ENCODE data around the gene LHB.
A peak's percentile ranks its signal among the peaks of the same experiment; 100 is the strongest.
"Not testable (repeated sequence)": the region's sequence is repeated elsewhere in the genome, so short reads cannot be mapped to it uniquely, and the experiment has no call there.

LHB gene

GRCh38 chr19:49042177-49042576 is 25.3 kb upstream of the LHB start:
- H3K36me3 ChIP-seq (ENCODE audit: insufficient read depth, low read length), result no peaks in the 10 kb centered on the region
- H3K9ac ChIP-seq (ENCODE audit: low read length), result no peak overlapping the region
- no peaks in the 10 kb centered on the region for H3K4me1 ChIP-seq (ENCODE audit: insufficient read depth, low read length, severe bottlenecking)
- H3K4me2 ChIP-seq (ENCODE audit: low read length), result no peak overlapping the region
- H2AFZ ChIP-seq (ENCODE audit: low read length), result no peak overlapping the region
- H3K27ac ChIP-seq (ENCODE audit: low read depth, low read length, poor library complexity, severe bottlenecking), result no peak overlapping the region
- H3K9me3 ChIP-seq (ENCODE audit: low read length), result no peaks in the 10 kb centered on the region
- no peak overlapping the region for H3K4me3 ChIP-seq (ENCODE audit: low read depth, low read length, poor library complexity, severe bottlenecking)
- no peaks in the 10 kb centered on the region for H3F3A ChIP-seq (ENCODE audit: insufficient read depth, low read length)
- H3K79me2 ChIP-seq (ENCODE audit: insufficient read depth, low read length), result no peaks in the 10 kb centered on the region
- H3K9me2 ChIP-seq (ENCODE audit: low read depth, low read length), result no peaks in the 10 kb centered on the region
- TF ChIP-seq EZH2 (IDR thresholded peaks at IDR 0.05; ENCODE audit: borderline replicate concordance, low read length), result no peak
- TF ChIP-seq CTCF (IDR thresholded peaks at IDR 0.05; ENCODE audit: low read length), result no peak
- H3K27me3 ChIP-seq (ENCODE audit: insufficient read depth, low read length), result no peaks in the 10 kb centered on the region
- no peaks in the 10 kb centered on the region for H4K20me1 ChIP-seq (ENCODE audit: insufficient read depth, low read length)

GRCh38 chr19:49039736-49040135 is 22.8 kb upstream of the LHB start:
- not testable (repeated sequence) for H2AFZ ChIP-seq (ENCODE audit: low read length); H3K27me3 ChIP-seq (ENCODE audit: insufficient read depth, low read length)

GRCh38 chr19:49038557-49039276 is 21.8 kb upstream of the LHB start:
- not testable (repeated sequence) for H4K20me1 ChIP-seq (ENCODE audit: insufficient read depth, low read length); H3K4me2 ChIP-seq (ENCODE audit: low read length); H3K27me3 ChIP-seq (ENCODE audit: insufficient read depth, low read length); H3K36me3 ChIP-seq (ENCODE audit: insufficient read depth, low read length); H3K9ac ChIP-seq (ENCODE audit: low read length); H3K4me1 ChIP-seq (ENCODE audit: insufficient read depth, low read length, severe bottlenecking); H3K79me2 ChIP-seq (ENCODE audit: insufficient read depth, low read length); H3K4me3 ChIP-seq (ENCODE audit: low read depth, low read length, poor library complexity, severe bottlenecking); H3K9me2 ChIP-seq (ENCODE audit: low read depth, low read length); H3F3A ChIP-seq (ENCODE audit: insufficient read depth, low read length); H2AFZ ChIP-seq (ENCODE audit: low read length); H3K9me3 ChIP-seq (ENCODE audit: low read length); H3K27ac ChIP-seq (ENCODE audit: low read depth, low read length, poor library complexity, severe bottlenecking)

More at GRCh38 chr19:49039736-49040135, 22.8 kb upstream of the LHB start:
- H3K27ac ChIP-seq (ENCODE audit: low read depth, low read length, poor library complexity, severe bottlenecking); H3K4me3 ChIP-seq (ENCODE audit: low read depth, low read length, poor library complexity, severe bottlenecking); H3K4me2 ChIP-seq (ENCODE audit: low read length); H3K36me3 ChIP-seq (ENCODE audit: insufficient read depth, low read length); H3F3A ChIP-seq (ENCODE audit: insufficient read depth, low read length); H3K79me2 ChIP-seq (ENCODE audit: insufficient read depth, low read length); H3K9me3 ChIP-seq (ENCODE audit: low read length); H3K9ac ChIP-seq (ENCODE audit: low read length); H3K4me1 ChIP-seq (ENCODE audit: insufficient read depth, low read length, severe bottlenecking); H4K20me1 ChIP-seq (ENCODE audit: insufficient read depth, low read length); H3K9me2 ChIP-seq (ENCODE audit: low read depth, low read length): not testable (repeated sequence)

GRCh38 chr19:49038111-49038510 is 21.2 kb upstream of the LHB start:
- not testable (repeated sequence) for H3K9me2 ChIP-seq (ENCODE audit: low read depth, low read length); H2AFZ ChIP-seq (ENCODE audit: low read length); H3K27me3 ChIP-seq (ENCODE audit: insufficient read depth, low read length); H3F3A ChIP-seq (ENCODE audit: insufficient read depth, low read length); H3K4me2 ChIP-seq (ENCODE audit: low read length); H3K4me1 ChIP-seq (ENCODE audit: insufficient read depth, low read length, severe bottlenecking); H3K9ac ChIP-seq (ENCODE audit: low read length); H3K27ac ChIP-seq (ENCODE audit: low read depth, low read length, poor library complexity, severe bottlenecking); H3K36me3 ChIP-seq (ENCODE audit: insufficient read depth, low read length); H3K4me3 ChIP-seq (ENCODE audit: low read depth, low read length, poor library complexity, severe bottlenecking); H3K79me2 ChIP-seq (ENCODE audit: insufficient read depth, low read length); H4K20me1 ChIP-seq (ENCODE audit: insufficient read depth, low read length); H3K9me3 ChIP-seq (ENCODE audit: low read length)

GRCh38 chr19:49036815-49037214 is 19.9 kb upstream of the LHB start, which contains the start of gene CGB1:
TSS of gene CGB1 (minus strand) at chr19:49036895. CDS start at chr19:49036711, 184 bp downstream.
- H3K9ac ChIP-seq (ENCODE audit: low read length); H3K9me3 ChIP-seq (ENCODE audit: low read length); H2AFZ ChIP-seq (ENCODE audit: low read length): not testable (repeated sequence)

More at GRCh38 chr19:49036815-49037214, 19.9 kb upstream of the LHB start, which contains the start of gene CGB1:
- not testable (repeated sequence) for H3F3A ChIP-seq (ENCODE audit: insufficient read depth, low read length); H3K79me2 ChIP-seq (ENCODE audit: insufficient read depth, low read length); H3K27ac ChIP-seq (ENCODE audit: low read depth, low read length, poor library complexity, severe bottlenecking); H3K27me3 ChIP-seq (ENCODE audit: insufficient read depth, low read length); H3K36me3 ChIP-seq (ENCODE audit: insufficient read depth, low read length); H3K4me2 ChIP-seq (ENCODE audit: low read length); H4K20me1 ChIP-seq (ENCODE audit: insufficient read depth, low read length); H3K4me1 ChIP-seq (ENCODE audit: insufficient read depth, low read length, severe bottlenecking); H3K9me2 ChIP-seq (ENCODE audit: low read depth, low read length); H3K4me3 ChIP-seq (ENCODE audit: low read depth, low read length, poor library complexity, severe bottlenecking)
- TF ChIP-seq CTCF (IDR thresholded peaks at IDR 0.05; ENCODE audit: low read length), result peak; percentile 64
